ENCODE data around the gene CIPC.

DNA sequence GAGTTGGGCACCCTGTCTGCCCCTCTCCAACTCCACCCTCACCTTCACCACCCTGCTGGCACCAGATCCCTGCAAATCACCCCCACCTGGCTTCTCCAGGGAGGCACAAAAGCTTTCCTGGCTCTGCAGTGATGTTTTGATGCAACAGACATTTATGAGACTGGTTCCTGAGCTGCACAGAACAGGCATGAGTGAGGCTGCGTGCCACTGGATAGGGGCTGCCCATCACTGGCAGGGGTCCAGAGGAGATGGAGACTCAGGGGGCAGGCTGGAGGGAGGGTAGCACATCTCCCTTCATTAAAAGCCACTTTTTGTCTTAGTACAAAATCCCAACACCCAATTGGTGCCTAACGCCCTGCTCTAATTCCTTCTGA, 60.8 kb downstream of the CIPC start:
- TF ChIP-seq POLR2A (IDR thresholded peaks at IDR 0.05) = no peak
- TF ChIP-seq, protein P1, sequence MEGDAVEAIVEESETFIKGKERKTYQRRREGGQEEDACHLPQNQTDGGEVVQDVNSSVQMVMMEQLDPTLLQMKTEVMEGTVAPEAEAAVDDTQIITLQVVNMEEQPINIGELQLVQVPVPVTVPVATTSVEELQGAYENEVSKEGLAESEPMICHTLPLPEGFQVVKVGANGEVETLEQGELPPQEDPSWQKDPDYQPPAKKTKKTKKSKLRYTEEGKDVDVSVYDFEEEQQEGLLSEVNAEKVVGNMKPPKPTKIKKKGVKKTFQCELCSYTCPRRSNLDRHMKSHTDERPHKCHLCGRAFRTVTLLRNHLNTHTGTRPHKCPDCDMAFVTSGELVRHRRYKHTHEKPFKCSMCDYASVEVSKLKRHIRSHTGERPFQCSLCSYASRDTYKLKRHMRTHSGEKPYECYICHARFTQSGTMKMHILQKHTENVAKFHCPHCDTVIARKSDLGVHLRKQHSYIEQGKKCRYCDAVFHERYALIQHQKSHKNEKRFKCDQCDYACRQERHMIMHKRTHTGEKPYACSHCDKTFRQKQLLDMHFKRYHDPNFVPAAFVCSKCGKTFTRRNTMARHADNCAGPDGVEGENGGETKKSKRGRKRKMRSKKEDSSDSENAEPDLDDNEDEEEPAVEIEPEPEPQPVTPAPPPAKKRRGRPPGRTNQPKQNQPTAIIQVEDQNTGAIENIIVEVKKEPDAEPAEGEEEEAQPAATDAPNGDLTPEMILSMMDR (IDR thresholded peaks at IDR 0.05) = no peak
- no peak for TF ChIP-seq EP300 (IDR thresholded peaks at IDR 0.05)
